Activated T-cell treated with anti-CD3 and anti-CD28 coated beads, Interleukin-2, amount 50 U/mL, for 72 hours (primary cell): ENCODE results near the gene COL18A1. TPM values are rescaled to one million over a fixed set of nuclear protein-coding genes. Genes with fewer than 3 reads are reported as not detected.
A peak's percentile ranks its signal among the peaks of the same experiment; 100 is the strongest.

Source experiments
- ATAC-seq, 2 donors: fragments of 150-1000 bp; cut with Tn5 transposase; replicated peaks in 1 of 2; 2 replicates each; pipeline ENCODE4 v1.10.0; 2021; ENCODE audit warnings: moderate library complexity in 2 of 2, mild to moderate bottlenecking in 1 of 2
- DNase-seq, 2 donors: peaks; one replicate each; pipeline ENCODE4 v3.0.0; 2021 to 2022; ENCODE audit warnings: mixed read lengths in 1 of 2
- H3K27ac Mint-ChIP-seq: one replicate; pipeline ENCODE4 v1.8.0; 2022; ENCODE audit warnings: mild to moderate bottlenecking, moderate library complexity, mixed read lengths
- H3K27me3 Mint-ChIP-seq: one replicate; pipeline ENCODE4 v1.8.0; 2022; ENCODE audit warnings: low read depth, mixed read lengths
- H3K36me3 Mint-ChIP-seq, 2 donors: one replicate each; pipeline ENCODE4 v1.8.0; 2022; ENCODE audit warnings: mixed read lengths in 2 of 2, mild to moderate bottlenecking in 1 of 2; ENCODE audit not compliant: insufficient read depth in 2 of 2
- H3K4me1 Mint-ChIP-seq: one replicate; pipeline ENCODE4 v1.8.0; 2022; ENCODE audit warnings: low read depth, mixed read lengths
- H3K4me3 Mint-ChIP-seq, 2 donors: one replicate each; pipeline ENCODE4 v1.8.0; 2022; ENCODE audit warnings: mild to moderate bottlenecking in 2 of 2, mixed read lengths in 2 of 2, moderate library complexity in 2 of 2
- H3K9me3 Mint-ChIP-seq, 2 donors: one replicate each; pipeline ENCODE4 v1.8.0; 2022; ENCODE audit warnings: mixed read lengths in 2 of 2
- total RNA-seq, 2 donors: library from RNA; stranded (reverse); gene quantifications; one replicate each; pipeline ENCODE4 v1.2.3, GENCODE V29; 2022

Gene COL18A1
- total RNA-seq, 2 donors from 2014 or later, result 4.9 to 7.5 TPM

DNA sequence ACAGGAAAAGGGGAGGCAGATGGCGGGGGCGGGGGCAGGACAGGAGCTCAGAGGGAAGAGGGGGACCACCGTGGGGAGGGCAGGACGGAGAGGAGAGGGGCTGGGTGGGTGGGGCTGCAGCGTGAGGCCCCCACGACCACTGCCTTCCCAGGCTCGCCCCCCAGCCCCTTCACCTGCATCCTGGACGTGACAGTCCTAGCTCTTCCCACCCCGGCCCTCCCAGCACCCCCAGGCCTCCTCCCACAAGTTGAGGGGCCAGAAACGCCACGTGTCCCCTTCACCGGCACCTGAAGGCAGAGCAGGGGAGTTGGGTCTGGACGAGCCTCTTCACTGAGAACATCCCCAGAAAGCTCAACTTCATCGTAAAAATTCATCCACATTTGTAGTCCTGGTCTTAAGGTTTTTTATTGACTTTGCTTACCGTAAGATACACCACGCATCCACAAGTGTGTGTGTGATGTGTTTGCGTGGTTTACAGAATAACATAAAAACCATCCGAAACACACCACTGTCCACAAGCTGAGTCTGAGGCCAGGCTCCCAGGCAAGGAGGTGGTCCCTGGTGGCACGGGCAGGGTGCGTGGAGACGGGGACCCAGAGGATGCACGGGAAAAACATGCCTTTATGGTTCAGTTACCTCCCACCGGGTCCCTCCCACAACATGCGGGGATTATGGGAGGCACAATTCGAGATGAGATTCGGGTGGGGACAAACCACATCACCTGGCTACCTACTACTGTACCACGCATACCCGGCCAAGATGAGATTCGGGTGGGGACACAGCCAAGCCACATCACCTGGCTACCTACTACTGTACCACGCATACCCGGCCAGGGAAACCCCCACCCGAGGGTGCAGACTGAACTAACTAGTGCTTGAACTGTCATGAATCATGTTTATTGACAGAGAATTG, 13.9 kb upstream of the COL18A1 start:
- no peak for ATAC-seq
- H3K9me3 Mint-ChIP-seq, result no peaks in the 10 kb centered on the region
- no peaks in the 10 kb centered on the region for H3K36me3 Mint-ChIP-seq
- DNase-seq, result no peak
- no peak overlapping the region for H3K4me3 Mint-ChIP-seq
- H3K4me1 Mint-ChIP-seq, result no peaks in the 10 kb centered on the region
- no peak overlapping the region for H3K27ac Mint-ChIP-seq
- no peaks in the 10 kb centered on the region for H3K27me3 Mint-ChIP-seq

DNA sequence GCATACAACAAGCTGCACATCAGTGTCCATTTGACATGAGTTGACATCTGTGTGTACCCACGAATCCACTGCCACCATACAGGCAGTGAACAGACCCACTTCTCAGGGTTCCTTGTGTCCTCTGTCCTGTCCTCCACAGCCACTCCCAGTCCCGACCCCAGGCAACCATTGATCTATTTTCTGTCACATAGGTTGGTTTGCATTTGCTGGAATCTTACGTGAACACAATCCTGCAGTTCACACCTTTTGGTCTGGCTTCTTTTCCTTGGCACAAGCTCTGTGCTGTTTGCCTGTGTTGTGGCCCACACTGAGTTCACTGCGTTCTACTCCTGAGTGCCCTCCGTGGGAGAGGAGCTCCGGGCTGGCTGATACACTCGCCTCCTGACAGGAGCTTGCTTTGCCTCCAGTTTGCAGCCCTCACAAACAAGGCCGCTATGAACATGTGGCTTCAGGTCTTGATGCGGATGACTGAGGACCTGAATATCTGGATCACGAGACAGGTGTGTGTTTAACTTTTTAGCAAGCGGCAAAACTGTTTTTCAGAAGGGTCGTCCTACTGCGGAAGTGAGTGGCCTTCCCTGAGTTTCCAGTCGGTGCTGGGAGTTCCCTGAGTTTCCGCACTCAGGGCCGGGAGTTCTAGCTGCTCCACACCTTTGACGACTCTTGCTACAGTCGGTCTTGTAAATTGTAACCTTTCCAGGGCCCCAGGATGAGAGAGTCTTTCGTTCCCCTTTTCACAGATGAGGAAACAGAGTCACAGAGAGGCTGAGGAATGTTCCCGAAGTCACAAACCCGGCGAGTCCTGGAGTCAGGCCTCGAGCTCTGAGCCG, 13.0 kb upstream of the COL18A1 start:
- H3K27ac Mint-ChIP-seq, result no peak overlapping the region
- no peaks in the 10 kb centered on the region for H3K4me1 Mint-ChIP-seq
- ATAC-seq (no peak), DNase-seq (no peak)
- no peaks in the 10 kb centered on the region for H3K9me3 Mint-ChIP-seq
- H3K27me3 Mint-ChIP-seq, result no peaks in the 10 kb centered on the region
- no peak overlapping the region for H3K4me3 Mint-ChIP-seq
- no peaks in the 10 kb centered on the region for H3K36me3 Mint-ChIP-seq

DNA sequence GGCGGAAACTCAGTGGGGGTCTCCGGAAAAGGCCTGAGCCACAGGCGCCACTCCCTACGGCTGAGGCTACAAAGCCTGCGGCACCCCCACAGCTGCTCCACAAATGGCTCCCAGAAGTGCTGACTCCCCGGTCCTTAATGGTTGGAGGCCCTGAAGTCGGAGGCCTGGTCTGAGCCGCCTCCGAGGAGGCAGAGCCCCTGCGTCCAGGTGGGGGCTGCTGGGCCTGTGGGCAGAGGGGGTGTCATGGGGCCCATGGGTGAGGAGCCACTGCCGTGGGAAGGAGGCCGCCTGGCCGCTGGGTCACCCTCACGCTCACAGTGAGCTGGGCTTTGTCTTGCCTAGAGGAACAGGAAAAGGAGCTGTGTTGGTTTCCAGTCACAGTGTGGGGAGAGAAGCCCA, 12.4 kb upstream of the COL18A1 start:
- Mint-ChIP-seq H3K36me3 (no peaks in the 10 kb centered on the region), H3K4me3 (no peak overlapping the region), H3K4me1 (no peaks in the 10 kb centered on the region), H3K27me3 (no peaks in the 10 kb centered on the region), H3K9me3 (no peaks in the 10 kb centered on the region), H3K27ac (no peak overlapping the region)
- ATAC-seq (no peak), DNase-seq (no peak)

DNA sequence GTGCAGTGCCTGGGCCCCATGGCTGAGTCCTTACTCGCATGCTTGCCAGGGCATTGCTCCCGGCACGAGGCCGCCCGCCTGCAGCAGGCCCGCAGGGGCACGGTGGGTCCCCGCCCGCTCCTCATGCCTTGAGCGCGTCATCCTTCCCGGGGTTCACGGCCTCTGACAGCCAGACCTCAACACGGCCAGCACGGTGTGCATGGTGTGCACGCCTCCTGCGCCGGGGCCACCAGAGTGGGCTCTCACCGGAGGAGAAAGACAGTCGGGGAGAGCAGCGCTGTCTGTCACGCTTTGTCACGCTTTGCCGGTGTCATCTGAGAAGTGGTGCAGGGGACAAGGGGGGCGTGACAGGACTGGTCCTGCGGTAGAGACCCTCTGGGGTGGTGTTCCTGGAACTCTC, 11.9 kb upstream of the COL18A1 start:
- no peaks in the 10 kb centered on the region for H3K9me3 Mint-ChIP-seq
- H3K36me3 Mint-ChIP-seq, result no peaks in the 10 kb centered on the region
- H3K27ac Mint-ChIP-seq, result no peak overlapping the region
- H3K27me3 Mint-ChIP-seq, result no peaks in the 10 kb centered on the region
- no peak overlapping the region for H3K4me3 Mint-ChIP-seq
- no peak for ATAC-seq
- DNase-seq, result no peak
- no peaks in the 10 kb centered on the region for H3K4me1 Mint-ChIP-seq

DNA sequence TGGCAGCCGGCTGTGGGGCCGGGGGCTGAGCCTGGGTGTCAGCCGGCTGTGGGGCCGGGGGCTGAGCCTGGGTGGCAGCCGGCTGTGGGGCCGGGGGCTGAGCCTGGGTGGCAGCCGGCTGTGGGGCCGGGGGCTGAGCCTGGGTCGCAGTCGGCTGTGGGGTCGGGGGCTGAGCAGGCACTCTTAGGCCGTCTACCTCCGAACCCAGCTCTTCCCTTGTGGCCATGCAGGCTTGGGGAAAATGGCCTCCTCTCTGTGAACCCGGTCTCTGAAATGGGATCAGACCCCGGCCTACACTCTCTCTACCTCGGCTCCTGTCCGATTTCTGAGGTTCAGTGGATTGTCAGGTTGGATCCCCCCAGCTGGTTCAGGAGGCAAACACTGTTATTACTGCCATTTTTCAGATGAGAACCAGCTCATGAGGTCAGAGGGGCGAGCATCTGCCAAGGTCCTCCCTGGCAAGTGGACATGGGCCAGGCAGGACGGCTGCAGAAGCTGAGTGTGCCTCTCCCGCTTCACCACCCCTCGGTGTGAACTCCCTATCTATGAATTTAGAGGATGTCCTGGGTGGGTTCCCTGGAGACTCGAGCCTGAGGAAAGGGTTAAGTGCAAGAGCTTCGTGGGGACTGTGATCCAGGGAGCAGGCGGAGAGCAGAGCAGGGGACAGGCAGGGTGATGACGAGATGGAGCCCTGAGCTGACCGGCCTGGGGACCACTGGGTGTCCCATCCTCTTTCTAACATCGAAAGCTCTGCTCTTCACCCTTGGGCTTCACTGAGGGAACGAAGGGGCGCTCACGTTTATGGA, 10.9 kb upstream of the COL18A1 start:
- ATAC-seq (no peak), DNase-seq (no peak)
- no peaks in the 10 kb centered on the region for H3K4me1 Mint-ChIP-seq
- no peaks in the 10 kb centered on the region for H3K36me3 Mint-ChIP-seq
- peaks cover 1% of the 10 kb centered on the region for H3K27me3 Mint-ChIP-seq
- H3K4me3 Mint-ChIP-seq, result no peak overlapping the region
- no peaks in the 10 kb centered on the region for H3K9me3 Mint-ChIP-seq
- H3K27ac Mint-ChIP-seq, result no peak overlapping the region

DNA sequence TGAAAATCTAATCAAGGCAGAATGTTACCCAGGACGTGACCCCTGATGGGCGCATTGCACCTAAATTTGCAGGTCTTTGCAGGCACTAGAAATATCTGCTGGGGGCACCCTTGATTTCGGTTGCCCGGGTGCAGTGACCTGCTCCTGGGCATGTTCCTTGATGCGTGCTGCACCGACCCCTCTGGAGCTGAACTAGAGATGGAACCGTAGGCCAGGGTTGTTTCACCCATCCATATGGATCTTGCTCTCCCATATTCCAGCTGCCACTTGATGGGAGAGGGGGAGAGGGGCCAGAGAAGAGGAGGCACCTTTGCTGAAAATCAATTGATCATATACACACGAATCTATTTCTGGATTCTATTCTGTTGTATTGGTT, 8.4 kb upstream of the COL18A1 start:
- no peak overlapping the region for H3K27ac Mint-ChIP-seq
- peaks cover 5% of the 10 kb centered on the region in 2 donors for H3K9me3 Mint-ChIP-seq
- H3K36me3 Mint-ChIP-seq, result peaks cover 4 to 6% of the 10 kb centered on the region in 2 donors
- H3K4me3 Mint-ChIP-seq, result no peak overlapping the region
- DNase-seq (no peak), ATAC-seq (no peak)
- peaks cover 13% of the 10 kb centered on the region for H3K27me3 Mint-ChIP-seq
- H3K4me1 Mint-ChIP-seq, result no peaks in the 10 kb centered on the region

DNA sequence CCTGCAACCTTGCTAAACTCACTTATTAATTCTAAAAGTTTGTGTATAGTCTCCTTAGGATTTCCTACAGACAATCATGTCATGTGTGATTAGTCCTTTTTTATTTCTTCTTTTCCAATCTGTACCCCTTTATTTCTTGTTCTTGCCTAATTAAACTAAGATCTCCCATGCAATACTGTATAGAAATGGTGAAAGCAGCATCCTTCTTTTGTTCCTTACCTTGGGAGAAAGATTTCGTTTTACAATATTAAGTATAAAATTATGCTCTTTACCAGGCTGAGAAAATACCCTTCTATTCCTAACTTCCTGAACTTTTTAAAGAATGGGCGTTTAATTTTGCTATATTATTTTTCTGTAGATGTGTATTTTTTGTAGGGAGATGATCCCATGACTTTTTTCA, 7.6 kb upstream of the COL18A1 start:
- H3K9me3 Mint-ChIP-seq, result peaks cover 5 to 7% of the 10 kb centered on the region in 2 donors
- DNase-seq (no peak), ATAC-seq (no peak)
- no peak overlapping the region for H3K4me3 Mint-ChIP-seq
- no peaks in the 10 kb centered on the region for H3K4me1 Mint-ChIP-seq
- peaks cover 21% of the 10 kb centered on the region for H3K27me3 Mint-ChIP-seq
- H3K36me3 Mint-ChIP-seq, result peaks cover 4 to 6% of the 10 kb centered on the region in 2 donors
- H3K27ac Mint-ChIP-seq, result no peak overlapping the region

DNA sequence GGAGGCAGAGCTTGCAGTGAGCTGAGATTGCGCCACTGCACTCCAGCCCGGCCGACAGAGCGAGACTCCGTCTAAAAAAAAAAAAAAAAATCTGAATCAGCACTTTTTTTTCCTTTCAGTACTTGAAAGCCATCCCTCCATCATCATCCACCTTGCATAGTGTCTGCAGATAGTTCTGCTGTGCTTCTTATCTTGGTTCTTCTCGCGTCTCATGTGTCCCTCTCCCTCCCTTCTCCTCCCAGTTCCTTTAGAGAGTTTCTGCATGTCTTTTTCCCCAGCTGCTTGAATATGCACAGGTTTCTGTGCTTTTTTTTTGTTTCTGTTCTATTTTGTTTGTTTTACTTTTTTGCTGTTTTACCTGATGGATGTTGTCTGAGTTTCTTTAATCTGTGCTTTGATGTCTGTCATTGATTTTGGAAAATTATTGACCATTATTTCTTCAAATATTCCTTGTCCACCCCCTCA, 3.9 kb upstream of the COL18A1 start:
- peaks cover 5 to 7% of the 10 kb centered on the region in 2 donors for H3K9me3 Mint-ChIP-seq
- peaks cover 39% of the 10 kb centered on the region for H3K27me3 Mint-ChIP-seq
- H3K36me3 Mint-ChIP-seq, result peaks cover 4 to 8% of the 10 kb centered on the region in 2 donors
- no peak overlapping the region for H3K4me3 Mint-ChIP-seq
- ATAC-seq, result no peak
- H3K4me1 Mint-ChIP-seq, result peaks cover 9% of the 10 kb centered on the region
- no peak overlapping the region for H3K27ac Mint-ChIP-seq
- no peak for DNase-seq

DNA sequence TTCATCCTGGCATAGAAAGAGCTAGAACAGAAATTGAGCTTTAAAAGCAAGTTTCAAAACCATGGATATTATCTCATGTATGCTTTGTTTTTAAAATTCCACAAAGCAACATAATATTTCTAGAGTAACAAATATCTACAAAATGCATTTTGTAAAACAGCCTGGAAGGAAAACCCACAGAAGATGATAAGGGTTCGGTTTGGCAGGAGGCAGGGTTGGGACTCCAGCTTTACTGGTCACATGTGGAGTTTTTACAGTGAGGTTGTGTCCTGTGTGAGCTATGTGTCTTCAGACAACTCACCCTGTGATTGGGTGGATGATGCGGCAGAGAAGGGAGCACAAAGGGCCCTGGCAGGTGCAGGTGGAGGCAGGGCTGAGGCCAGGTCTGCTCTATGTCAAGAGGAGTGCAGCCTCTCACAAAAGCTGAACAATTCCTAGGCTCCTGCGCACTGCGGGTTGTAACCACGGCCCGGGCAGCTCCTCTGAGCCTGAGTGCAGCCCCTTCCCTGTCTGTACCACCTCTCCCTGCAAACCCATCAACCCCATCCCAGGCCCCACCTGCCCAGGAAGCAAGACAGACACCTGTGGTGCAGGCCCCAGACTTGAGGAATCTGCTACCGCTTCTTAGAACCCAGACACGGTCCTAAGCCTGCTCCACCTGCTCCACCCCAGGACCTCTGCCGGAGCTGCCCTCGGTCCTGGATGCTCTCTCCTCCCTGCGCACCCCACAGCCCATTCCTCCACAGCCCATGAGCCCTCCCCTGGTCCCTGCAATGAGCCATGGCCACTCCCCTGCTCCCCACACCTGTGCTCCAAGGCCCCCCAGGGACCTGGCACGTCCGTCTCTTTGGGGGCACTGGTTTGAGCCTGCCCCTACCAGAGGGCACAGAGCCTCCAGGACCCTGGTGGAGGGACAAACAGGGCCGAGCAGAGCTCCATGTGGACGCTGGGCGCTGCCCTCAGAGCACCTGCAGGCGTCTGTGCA, 2.8 kb upstream of the COL18A1 start:
- Mint-ChIP-seq H3K27ac (no peak overlapping the region), H3K4me3 (no peak overlapping the region), H3K27me3 (peaks cover 49% of the 10 kb centered on the region), H3K9me3 (peaks cover 5 to 7% of the 10 kb centered on the region in 2 donors), H3K4me1 (peaks cover 15% of the 10 kb centered on the region), H3K36me3 (peaks cover 4 to 8% of the 10 kb centered on the region in 2 donors)
- ATAC-seq (no peak), DNase-seq (no peak)

DNA sequence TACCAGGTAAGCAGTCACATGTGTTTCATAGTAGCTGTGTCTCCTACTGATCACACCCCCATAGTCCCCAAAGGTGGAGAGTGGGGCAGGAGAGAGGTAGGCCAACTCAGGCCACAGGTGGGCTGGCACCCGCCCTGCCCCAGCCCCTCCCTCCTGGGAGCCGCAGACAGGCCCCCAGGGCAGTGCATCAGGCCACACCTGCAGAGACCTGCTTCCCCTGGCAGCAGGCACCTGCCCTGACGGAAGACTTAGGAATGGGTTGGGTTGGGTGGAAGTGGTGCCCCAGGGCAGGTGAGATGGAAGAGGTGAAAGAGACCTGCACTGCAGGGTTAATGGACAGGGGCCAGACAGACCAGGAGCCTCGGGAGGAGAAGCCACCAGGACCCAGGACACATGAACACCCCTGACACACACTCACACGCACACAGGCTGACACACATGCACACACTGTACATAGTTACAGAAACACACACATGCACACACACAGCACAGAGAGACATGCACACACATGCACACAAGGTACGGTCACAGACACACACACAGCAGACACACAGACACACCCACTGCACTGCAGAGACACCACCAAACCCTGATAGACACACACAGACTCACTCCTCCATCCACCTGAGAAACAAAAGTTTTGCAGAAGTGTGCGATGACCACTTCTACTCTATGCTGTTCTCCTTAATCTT, 1.7 kb upstream of the COL18A1 start:
- H3K9me3 Mint-ChIP-seq, result peaks cover 5 to 7% of the 10 kb centered on the region in 2 donors
- DNase-seq (no peak), ATAC-seq (no peak)
- peaks cover 15% of the 10 kb centered on the region for H3K4me1 Mint-ChIP-seq
- H3K27ac Mint-ChIP-seq, result no peak overlapping the region
- peaks cover 53% of the 10 kb centered on the region for H3K27me3 Mint-ChIP-seq
- H3K4me3 Mint-ChIP-seq, result peak overlapping the region; percentile 37 to 82
- H3K36me3 Mint-ChIP-seq, result peaks cover 4 to 8% of the 10 kb centered on the region in 2 donors

DNA sequence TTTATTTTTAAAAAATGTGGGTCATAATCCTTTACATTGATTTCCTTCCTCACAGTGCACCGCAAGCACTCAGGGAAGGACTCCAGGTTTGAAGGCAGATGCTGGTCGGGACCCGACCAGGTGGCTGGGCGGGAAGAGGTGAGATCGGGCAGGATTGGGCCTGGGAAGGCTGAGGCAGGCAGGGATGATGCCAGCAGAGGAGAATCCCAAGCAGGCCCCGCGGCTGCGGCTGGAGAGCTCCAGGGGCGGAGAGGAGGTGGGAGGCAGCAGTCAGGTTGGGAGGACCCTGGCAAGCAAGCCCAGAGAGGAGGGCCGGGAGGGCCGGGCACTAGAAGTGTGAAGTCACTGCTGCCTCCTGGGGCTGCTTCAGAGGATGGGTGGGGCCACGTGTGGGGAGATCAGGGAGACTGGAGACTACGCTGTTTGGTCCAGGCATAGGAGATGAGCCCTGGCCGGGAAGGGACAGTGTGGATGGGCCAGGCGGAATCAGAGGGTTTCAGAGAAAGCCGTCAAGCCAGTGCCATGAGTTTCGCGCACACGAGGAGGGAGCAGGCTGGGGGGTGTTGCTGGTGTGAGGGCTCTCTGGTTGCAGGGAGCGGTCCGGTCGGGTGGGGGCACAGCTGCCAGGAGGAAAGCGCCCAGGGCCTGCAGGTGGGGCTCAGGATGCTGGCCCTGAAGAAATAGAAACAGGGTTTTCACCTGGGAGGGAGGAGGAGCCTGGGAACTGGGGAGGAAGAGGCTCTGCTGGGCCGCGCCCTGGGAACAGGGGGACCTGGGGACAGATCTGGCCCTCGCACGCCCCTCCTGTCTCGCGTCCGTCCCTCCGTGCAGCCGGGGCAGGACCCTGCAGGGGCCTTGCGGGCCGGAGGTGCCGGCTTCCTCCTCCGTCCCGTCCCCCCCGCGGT, 888 bp upstream of the COL18A1 start:
- peak overlapping the region; percentile 81 to 82 for H3K4me3 Mint-ChIP-seq
- H3K9me3 Mint-ChIP-seq, result peaks cover 5 to 7% of the 10 kb centered on the region in 2 donors
- DNase-seq (no peak), ATAC-seq (peak; percentile 19 to 25)
- H3K27me3 Mint-ChIP-seq, result peaks cover 51% of the 10 kb centered on the region
- no peak overlapping the region for H3K27ac Mint-ChIP-seq
- peaks cover 4 to 8% of the 10 kb centered on the region in 2 donors for H3K36me3 Mint-ChIP-seq
- peaks cover 15% of the 10 kb centered on the region for H3K4me1 Mint-ChIP-seq
